ENCODE results near the gene RHOT2.

Gene RHOT2

DNA sequence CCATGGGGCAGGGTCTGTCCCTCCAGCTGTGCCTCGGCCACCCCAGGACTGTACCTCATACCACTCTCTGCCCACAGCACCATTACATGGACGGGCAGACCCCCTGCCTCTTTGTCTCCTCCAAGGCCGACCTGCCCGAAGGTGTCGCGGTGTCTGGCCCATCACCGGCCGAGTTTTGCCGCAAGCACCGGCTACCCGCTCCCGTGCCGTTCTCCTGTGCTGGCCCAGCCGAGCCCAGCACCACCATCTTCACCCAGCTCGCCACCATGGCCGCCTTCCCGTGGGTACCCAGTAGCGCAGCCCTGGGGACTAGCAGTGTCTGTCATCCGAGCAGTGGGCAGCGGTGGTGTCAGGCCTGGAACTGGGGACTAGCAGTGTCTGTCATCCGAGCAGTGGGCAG, 4.9 kb downstream of the RHOT2 start:
- TF ChIP-seq, protein P1, sequence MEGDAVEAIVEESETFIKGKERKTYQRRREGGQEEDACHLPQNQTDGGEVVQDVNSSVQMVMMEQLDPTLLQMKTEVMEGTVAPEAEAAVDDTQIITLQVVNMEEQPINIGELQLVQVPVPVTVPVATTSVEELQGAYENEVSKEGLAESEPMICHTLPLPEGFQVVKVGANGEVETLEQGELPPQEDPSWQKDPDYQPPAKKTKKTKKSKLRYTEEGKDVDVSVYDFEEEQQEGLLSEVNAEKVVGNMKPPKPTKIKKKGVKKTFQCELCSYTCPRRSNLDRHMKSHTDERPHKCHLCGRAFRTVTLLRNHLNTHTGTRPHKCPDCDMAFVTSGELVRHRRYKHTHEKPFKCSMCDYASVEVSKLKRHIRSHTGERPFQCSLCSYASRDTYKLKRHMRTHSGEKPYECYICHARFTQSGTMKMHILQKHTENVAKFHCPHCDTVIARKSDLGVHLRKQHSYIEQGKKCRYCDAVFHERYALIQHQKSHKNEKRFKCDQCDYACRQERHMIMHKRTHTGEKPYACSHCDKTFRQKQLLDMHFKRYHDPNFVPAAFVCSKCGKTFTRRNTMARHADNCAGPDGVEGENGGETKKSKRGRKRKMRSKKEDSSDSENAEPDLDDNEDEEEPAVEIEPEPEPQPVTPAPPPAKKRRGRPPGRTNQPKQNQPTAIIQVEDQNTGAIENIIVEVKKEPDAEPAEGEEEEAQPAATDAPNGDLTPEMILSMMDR (IDR thresholded peaks at IDR 0.05; ENCODE audit: borderline replicate concordance, insufficient read depth, low read depth, low read length), result no peak
- H3K4me3 ChIP-seq (ENCODE audit: low read depth, low read length), result no peak overlapping the region

DNA sequence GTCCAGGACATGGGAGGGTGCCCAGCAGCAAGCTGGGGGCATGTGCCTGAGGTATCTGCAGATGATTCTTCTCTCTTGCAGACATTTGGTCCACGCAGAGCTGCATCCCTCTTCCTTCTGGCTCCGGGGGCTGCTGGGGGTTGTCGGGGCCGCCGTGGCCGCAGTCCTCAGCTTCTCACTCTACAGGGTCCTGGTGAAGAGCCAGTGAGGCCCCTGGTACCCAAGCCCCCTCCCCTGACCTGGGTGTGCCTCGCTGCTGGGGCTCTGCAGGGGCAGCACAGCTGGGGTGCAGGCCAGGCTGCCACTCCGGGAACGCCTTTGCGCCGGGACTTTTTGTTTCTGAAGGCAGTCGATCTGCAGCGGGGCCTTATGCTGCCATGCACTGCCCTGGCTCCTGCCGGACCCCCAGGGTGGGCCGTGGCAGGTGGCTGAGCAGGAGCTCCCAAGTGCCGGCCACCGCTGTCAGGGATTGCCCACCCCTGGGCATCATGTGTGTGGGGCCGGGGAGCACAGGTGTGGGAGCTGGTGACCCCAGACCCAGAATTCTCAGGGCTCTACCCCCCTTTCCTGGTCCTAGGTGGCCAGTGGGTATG, 5.6 kb downstream of the RHOT2 start:
- TF ChIP-seq, protein P1 (IDR thresholded peaks at IDR 0.05; ENCODE audit: borderline replicate concordance, insufficient read depth, low read depth, low read length), result no peak
- no peak overlapping the region for H3K4me3 ChIP-seq (ENCODE audit: low read depth, low read length)

DNA sequence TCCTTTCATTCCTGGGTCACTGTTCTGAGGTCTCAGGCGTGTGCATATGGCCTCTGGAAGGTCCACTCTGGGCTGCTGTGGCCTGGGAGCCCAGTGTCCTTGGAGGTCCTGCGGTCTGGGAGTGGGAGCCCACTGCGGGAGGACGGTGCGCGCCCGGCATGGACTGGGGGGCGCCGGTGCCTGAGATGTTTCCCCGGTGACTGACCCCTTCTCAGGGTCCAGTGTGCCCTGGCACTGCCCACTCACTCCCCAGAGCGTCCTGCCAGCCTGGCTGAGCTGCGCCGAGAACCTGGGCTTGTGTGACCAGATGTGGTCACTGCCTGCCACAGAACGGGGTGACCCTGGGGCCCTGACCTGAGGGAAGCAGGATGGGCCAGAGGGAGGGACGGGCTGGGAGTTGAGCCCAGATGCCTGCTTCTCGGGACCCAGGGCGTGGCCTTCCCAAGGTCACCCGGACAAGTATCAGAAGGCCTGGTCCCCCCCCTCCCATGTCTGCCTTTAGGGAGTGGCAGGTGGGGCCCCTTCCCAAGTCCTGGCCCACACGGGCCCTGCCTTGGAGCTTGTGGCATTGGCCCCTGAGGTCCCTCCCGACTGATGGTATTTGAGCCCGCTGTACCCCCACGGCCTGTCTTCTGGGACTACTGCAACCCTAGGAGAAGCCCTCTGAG, 6.4 kb downstream of the RHOT2 start:
- TF ChIP-seq, protein P1 (IDR thresholded peaks at IDR 0.05; ENCODE audit: borderline replicate concordance, insufficient read depth, low read depth, low read length), result no peak
- H3K4me3 ChIP-seq (ENCODE audit: low read depth, low read length), result no peak overlapping the region

DNA sequence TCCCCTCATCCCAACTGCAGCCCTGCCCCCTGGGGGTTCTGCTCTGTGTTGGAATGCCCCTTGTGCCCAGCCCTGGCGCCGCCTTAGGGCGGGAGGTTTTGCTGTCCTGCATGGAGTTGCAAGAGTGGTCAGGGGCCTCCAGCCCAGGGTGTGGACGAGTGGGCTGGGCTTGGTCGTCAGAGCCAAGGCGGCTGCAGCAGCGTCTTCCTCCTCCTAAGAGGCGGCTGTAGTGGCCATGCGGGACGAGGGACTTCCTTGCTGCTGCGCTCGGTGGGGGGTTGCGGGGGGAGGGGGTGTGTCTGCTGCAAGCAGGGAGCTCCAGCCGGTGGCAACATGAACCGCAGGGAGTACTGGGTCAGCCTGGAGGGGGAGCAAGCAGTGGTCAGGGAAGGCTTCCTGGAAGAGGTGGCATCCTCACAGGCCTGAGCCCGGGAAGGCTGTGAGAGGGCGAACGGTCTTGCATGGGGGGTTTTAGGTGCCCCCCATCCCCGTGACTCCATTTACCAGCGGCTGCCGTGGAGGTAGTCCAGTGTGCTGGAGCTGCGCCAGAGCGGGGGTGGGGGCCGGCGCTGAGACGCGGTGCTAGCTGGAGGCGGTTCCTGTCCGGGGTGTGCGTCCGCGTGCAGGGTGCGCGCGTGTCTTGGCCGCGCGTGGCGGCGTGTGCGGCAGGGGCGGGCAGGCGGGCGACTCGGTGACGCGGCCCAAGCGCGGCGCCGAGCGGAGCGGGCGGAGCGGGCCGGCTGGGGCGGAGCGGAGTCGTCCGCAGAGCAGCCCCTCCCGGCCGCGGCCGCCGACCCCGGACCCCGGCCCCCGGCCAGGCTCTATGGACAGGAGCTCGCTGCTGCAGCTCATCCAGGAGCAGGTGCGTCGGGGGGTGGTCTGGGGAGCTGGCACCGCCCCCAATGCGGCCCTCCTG, 7.3 kb downstream of the RHOT2 start, which contains the start of gene RHBDL1:
TSS of gene RHBDL1 (plus strand) at position 704 of the 916 bp plus-strand sequence. CDS start at position 824, 120 bp downstream.
- TF ChIP-seq, protein P1 (IDR thresholded peaks at IDR 0.05; ENCODE audit: borderline replicate concordance, insufficient read depth, low read depth, low read length), result no peak
- no peak within 1 kb of the TSS for H3K4me3 ChIP-seq (ENCODE audit: low read depth, low read length)

DNA sequence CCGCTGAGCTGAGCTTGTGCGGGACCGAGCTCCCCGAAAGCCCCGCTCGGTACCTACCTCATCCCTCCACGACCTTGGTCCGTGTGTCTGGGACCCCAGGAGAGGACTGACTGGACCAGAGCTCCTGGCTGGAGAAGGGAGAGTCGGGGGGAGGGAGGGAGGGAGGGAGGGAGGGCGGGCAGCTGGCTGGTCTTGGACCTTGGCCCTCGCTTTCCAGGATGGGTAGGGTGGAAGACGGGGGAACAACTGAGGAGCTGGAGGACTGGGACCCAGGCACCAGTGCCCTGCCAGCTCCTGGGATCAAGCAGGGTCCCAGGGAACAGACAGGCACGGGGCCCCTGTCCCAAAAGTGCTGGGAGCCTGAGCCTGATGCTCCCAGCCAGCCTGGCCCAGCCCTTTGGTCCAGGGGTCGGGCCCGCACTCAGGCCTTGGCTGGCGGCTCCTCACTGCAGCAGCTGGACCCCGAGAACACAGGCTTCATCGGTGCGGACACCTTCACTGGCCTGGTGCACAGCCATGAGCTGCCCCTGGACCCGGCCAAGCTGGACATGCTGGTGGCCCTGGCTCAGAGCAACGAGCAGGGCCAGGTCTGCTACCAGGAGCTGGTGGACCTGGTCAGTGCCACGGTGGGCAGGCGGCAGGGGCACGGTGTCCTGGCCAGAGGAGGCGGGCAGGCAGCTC, 8.1 kb downstream of the RHOT2 start:
- TF ChIP-seq, protein P1 (IDR thresholded peaks at IDR 0.05; ENCODE audit: borderline replicate concordance, insufficient read depth, low read depth, low read length), result no peak
- H3K4me3 ChIP-seq (ENCODE audit: low read depth, low read length), result no peak overlapping the region

DNA sequence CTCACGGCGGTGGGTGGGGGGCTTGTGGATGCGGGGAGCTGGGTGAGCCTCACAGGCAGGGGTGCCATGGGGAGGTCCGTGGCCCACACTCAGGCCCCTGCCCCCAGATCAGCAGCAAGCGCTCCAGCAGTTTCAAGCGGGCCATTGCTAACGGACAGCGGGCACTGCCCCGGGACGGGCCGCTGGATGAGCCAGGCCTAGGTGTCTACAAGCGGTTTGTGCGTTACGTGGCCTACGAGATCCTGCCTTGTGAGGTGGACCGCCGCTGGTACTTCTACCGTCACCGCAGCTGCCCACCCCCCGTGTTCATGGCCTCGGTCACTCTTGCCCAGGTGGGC, 8.6 kb downstream of the RHOT2 start:
- no peak overlapping the region for H3K4me3 ChIP-seq (ENCODE audit: low read depth, low read length)
- TF ChIP-seq, protein P1 (IDR thresholded peaks at IDR 0.05; ENCODE audit: borderline replicate concordance, insufficient read depth, low read depth, low read length), result no peak

Data from GM12875 (cell line).